IMR-90 (cell line): Measurements from ENCODE around the gene TMEM190.

Experiments
- BHLHE40 ChIP-seq: fragments of 150-350 bp; IDR thresholded peaks from 2 replicates; pipeline ENCODE4 v1.6.1; 2016; ENCODE audit warnings: mild to moderate bottlenecking, low read depth, low read length
- CTCF ChIP-seq: conservative IDR thresholded peaks from 2 replicates; pipeline ENCODE4 v1.5.1; 2012; ENCODE audit warnings: mild to moderate bottlenecking, low read depth, low read length, improper control_type of control experiment
- ELK1 ChIP-seq: fragments of 150-350 bp; IDR thresholded peaks from 2 replicates; pipeline ENCODE4 v1.6.1; 2016; ENCODE audit warnings: low read depth, mild to moderate bottlenecking, low read length, moderate library complexity, borderline replicate concordance
- MAZ ChIP-seq: IDR thresholded peaks from 2 replicates; pipeline ENCODE4 v1.6.1; 2012; ENCODE audit warnings: low read depth, mild to moderate bottlenecking, low read length, improper control_type of control experiment, moderate library complexity, borderline replicate concordance
- MXI1 ChIP-seq: IDR thresholded peaks from 2 replicates; pipeline ENCODE4 v1.6.1; 2012; ENCODE audit warnings: low read depth, mild to moderate bottlenecking, low read length, moderate library complexity, borderline replicate concordance
- NFE2L2 ChIP-seq: fragments of 150-350 bp; IDR thresholded peaks from 2 replicates; pipeline ENCODE4 v1.6.1; 2016; ENCODE audit warnings: low read depth, mild to moderate bottlenecking, low read length
- POLR2A ChIP-seq: IDR thresholded peaks from 2 replicates; pipeline ENCODE4 v1.6.1; 2012; ENCODE audit warnings: mild to moderate bottlenecking, low read depth, low read length
- RAD21 ChIP-seq: IDR thresholded peaks from 2 replicates; pipeline ENCODE4 v1.6.1; 2012; ENCODE audit warnings: low read length, improper control_type of control experiment
- RFX5 ChIP-seq: IDR thresholded peaks from 2 replicates; pipeline ENCODE4 v1.8.0; 2012; ENCODE audit warnings: low read depth, mild to moderate bottlenecking, low read length, moderate library complexity
- SMC3 ChIP-seq: fragments of 150-350 bp; IDR thresholded peaks from 2 replicates; pipeline ENCODE4 v1.6.1; 2016; ENCODE audit warnings: low read depth, mild to moderate bottlenecking, antibody characterized with exemption, low read length, moderate library complexity
- TF ChIP-seq, protein P1 (sequence below): fragments of 150-350 bp; IDR thresholded peaks from 2 replicates; pipeline ENCODE4 v1.6.1; 2017; ENCODE audit warnings: mild to moderate bottlenecking, antibody characterized with exemption, low read length, low read depth

DNA sequence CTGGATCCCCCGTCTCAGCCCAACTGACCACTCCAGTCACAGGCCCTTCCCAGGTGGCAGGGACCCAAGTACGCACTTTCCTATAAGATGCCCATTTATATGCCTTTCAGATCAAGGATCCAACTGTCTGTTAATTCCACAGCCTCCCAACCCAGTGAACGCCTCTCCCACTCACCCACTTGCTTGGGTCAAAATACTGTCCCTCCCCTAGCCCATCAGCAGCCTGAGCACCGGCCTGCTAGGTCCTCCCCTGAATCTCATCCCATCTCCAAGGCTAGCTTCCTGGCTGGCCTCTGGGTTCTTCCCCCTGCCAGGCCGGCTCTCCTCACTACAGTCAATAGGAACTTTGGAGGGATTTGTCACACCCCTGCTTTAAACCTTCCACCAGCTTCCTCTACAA is 29.0 kb downstream of the TMEM190 start:
- TF ChIP-seq CTCF: no peak
- TF ChIP-seq NFE2L2: no peak
- 0 out of 2 replicates have a peak, but pooled peaks have one; percentile 7 for TF ChIP-seq POLR2A
- no peak for TF ChIP-seq BHLHE40
- no peak for TF ChIP-seq MAZ
- no peak for TF ChIP-seq RFX5
- no peak for TF ChIP-seq RAD21
- no peak for TF ChIP-seq ELK1
- TF ChIP-seq, protein P1, sequence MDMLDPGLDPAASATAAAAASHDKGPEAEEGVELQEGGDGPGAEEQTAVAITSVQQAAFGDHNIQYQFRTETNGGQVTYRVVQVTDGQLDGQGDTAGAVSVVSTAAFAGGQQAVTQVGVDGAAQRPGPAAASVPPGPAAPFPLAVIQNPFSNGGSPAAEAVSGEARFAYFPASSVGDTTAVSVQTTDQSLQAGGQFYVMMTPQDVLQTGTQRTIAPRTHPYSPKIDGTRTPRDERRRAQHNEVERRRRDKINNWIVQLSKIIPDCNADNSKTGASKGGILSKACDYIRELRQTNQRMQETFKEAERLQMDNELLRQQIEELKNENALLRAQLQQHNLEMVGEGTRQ: no peak
- no peak for TF ChIP-seq MXI1
- no peak for TF ChIP-seq SMC3
